Mesenchymal stem cell (in vitro differentiated cells and primary cell): Measurements from ENCODE around the gene PPP4R3B. TPM values are rescaled to one million over a fixed set of nuclear protein-coding genes. Genes with fewer than 3 reads are reported as not detected.

Experiments used
- DNase-seq: peaks from one replicate; pipeline ENCODE4 v3.0.0-alpha.2; 2013
- H2AFZ ChIP-seq: one replicate; pipeline ENCODE4 v1.6.1; 2013; ENCODE audit warnings: low read depth, mild to moderate bottlenecking, control low read depth, inconsistent platforms, low read length, moderate library complexity
- H2AK5ac ChIP-seq: 2 replicates; pipeline ENCODE4 v1.6.1; 2013; ENCODE audit warnings: low read length, moderate library complexity, mild to moderate bottlenecking, inconsistent platforms; ENCODE audit not compliant: severe bottlenecking
- H2BK120ac ChIP-seq: one replicate; pipeline ENCODE4 v1.6.1; 2013; ENCODE audit warnings: low read depth, mild to moderate bottlenecking, inconsistent platforms, low read length, moderate library complexity
- H2BK12ac ChIP-seq, 2 experiments: one replicate each; pipeline ENCODE4 v1.6.1; 2013; ENCODE audit warnings: inconsistent platforms in 2 of 2, low read length in 2 of 2, mild to moderate bottlenecking in 2 of 2, moderate library complexity in 2 of 2, control low read depth in 1 of 2
- H2BK15ac ChIP-seq: one replicate; pipeline ENCODE4 v1.6.1; 2013; ENCODE audit warnings: mild to moderate bottlenecking, low read depth, inconsistent platforms; ENCODE audit not compliant: poor library complexity, severe bottlenecking
- H2BK5ac ChIP-seq: 2 replicates; pipeline ENCODE4 v1.6.1; 2013; ENCODE audit warnings: low read depth, mild to moderate bottlenecking, low read length, control low read depth, inconsistent platforms; ENCODE audit not compliant: poor library complexity, severe bottlenecking
- H3K14ac ChIP-seq, 2 experiments: one replicate each; pipeline ENCODE4 v1.6.1; 2013; ENCODE audit warnings: inconsistent platforms in 2 of 2, low read length in 2 of 2, control low read depth in 1 of 2, mild to moderate bottlenecking in 1 of 2, moderate library complexity in 1 of 2
- H3K18ac ChIP-seq, 2 experiments: one replicate each; pipeline ENCODE4 v1.6.1; 2013; ENCODE audit warnings: inconsistent platforms in 2 of 2, low read length in 2 of 2, control low read depth in 1 of 2, low read depth in 1 of 2, mild to moderate bottlenecking in 1 of 2
- H3K23ac ChIP-seq, 2 experiments: one replicate each; pipeline ENCODE4 v1.6.1; 2013; ENCODE audit warnings: inconsistent platforms in 2 of 2, low read length in 2 of 2, mild to moderate bottlenecking in 2 of 2, moderate library complexity in 2 of 2, control low read depth in 1 of 2
- H3K27ac ChIP-seq: 2 replicates; pipeline ENCODE4 v1.5.1; 2013; ENCODE audit warnings: mild to moderate bottlenecking, moderate library complexity, low read length, control low read depth, inconsistent platforms; ENCODE audit not compliant: poor library complexity, severe bottlenecking
- H3K27me3 ChIP-seq, 2 experiments: 2 replicates each; pipeline versions ENCODE4 v1.6.1 to v1.7.0; 2013; ENCODE audit warnings: low read length in 2 of 2, mild to moderate bottlenecking in 2 of 2, moderate library complexity in 2 of 2, control low read depth in 1 of 2, inconsistent platforms in 1 of 2; ENCODE audit not compliant: control insufficient read depth in 1 of 2, insufficient read depth in 1 of 2
- H3K36me3 ChIP-seq, 2 experiments: 2 replicates each; pipeline versions ENCODE4 v1.6.1 to v1.7.0; 2013; ENCODE audit warnings: low read length in 2 of 2, control low read depth in 1 of 2, inconsistent platforms in 1 of 2, low read depth in 1 of 2, mild to moderate bottlenecking in 1 of 2; ENCODE audit not compliant: insufficient read depth in 2 of 2, control insufficient read depth in 1 of 2
- H3K4ac ChIP-seq, 2 experiments: one replicate each; pipeline ENCODE4 v1.6.1; 2013; ENCODE audit warnings: inconsistent platforms in 2 of 2, low read length in 2 of 2, mild to moderate bottlenecking in 2 of 2, moderate library complexity in 2 of 2, control low read depth in 1 of 2, low read depth in 1 of 2
- H3K4me1 ChIP-seq: 2 replicates; pipeline ENCODE4 v1.6.1; 2013; ENCODE audit warnings: low read depth, low read length, control low read depth; ENCODE audit not compliant: control insufficient read depth, insufficient read depth
- H3K4me2 ChIP-seq: 2 replicates; pipeline ENCODE4 v1.6.1; 2013; ENCODE audit warnings: low read length, mild to moderate bottlenecking, inconsistent platforms; ENCODE audit not compliant: poor library complexity, severe bottlenecking
- H3K4me3 ChIP-seq, 2 experiments: 2 replicates each; pipeline versions ENCODE4 v1.5.1 to v1.7.0; 2013; ENCODE audit warnings: low read length in 2 of 2, mild to moderate bottlenecking in 2 of 2, control low read depth in 1 of 2, low read depth in 1 of 2; ENCODE audit not compliant: insufficient read depth in 1 of 2
- H3K79me1 ChIP-seq: replicated peaks from 2 replicates; pipeline ENCODE4 v1.6.1; 2013; ENCODE audit warnings: mild to moderate bottlenecking, control low read depth, low read length, inconsistent platforms; ENCODE audit not compliant: poor library complexity, severe bottlenecking
- H3K9ac ChIP-seq: 2 replicates; pipeline ENCODE4 v1.7.0; 2013; ENCODE audit warnings: mild to moderate bottlenecking, low read length, moderate library complexity
- H3K9me3 ChIP-seq: 2 replicates; pipeline ENCODE4 v1.7.0; 2013; ENCODE audit warnings: mild to moderate bottlenecking, low read length; ENCODE audit not compliant: control insufficient read depth
- H4K8ac ChIP-seq: one replicate; pipeline ENCODE4 v1.6.1; 2013; ENCODE audit warnings: inconsistent platforms, mild to moderate bottlenecking, low read length, moderate library complexity
- H4K91ac ChIP-seq: one replicate; pipeline ENCODE4 v1.6.1; 2013; ENCODE audit warnings: mild to moderate bottlenecking, low read length, inconsistent platforms
- WGBS: methylation state at CpG from one replicate; pipeline ENCODE4 v1.1.7; 2013; ENCODE audit warnings: mixed read lengths; 5-methylcytosine and 5-hydroxymethylcytosine counted together
- polyA plus RNA-seq, 2 experiments: library from polyadenylated mRNA; stranded (reverse); fragments of 200-250 nt; gene quantifications; one replicate each; pipeline ENCODE4 v1.2.3, GENCODE V29; 2013

Gene PPP4R3B
- polyA plus RNA-seq (2013, experiment 1 of 2), result 21.6 TPM
- polyA plus RNA-seq (2013, experiment 2 of 2), result 22.2 TPM

- Histone ChIP-seq H3K4me1 (peaks cover 14% of the 10 kb centered on the region), H3K14ac (peak within 1 kb of the TSS in 1 of 2 experiments; percentile 97), H3K4me3 (peak within 1 kb of the TSS; percentile 98 to 99), H3K23ac (peak within 1 kb of the TSS; percentile 57 to 96), H3K36me3 (peaks cover 7 to 38% of the 10 kb centered on the region in 2 experiments), H2AFZ (peak within 1 kb of the TSS; percentile 93), H2AK5ac (no peak within 1 kb of the TSS), H3K27me3 (no peaks in the 10 kb centered on the region), H3K9me3 (no peaks in the 10 kb centered on the region), H2BK120ac (peak within 1 kb of the TSS; percentile 87), H3K18ac (peak within 1 kb of the TSS; percentile 97 to 100), H3K27ac (peak within 1 kb of the TSS; percentile 99), H3K79me1 (peaks cover 21% of the 10 kb centered on the region), H3K9ac (peak within 1 kb of the TSS; percentile 99), H2BK12ac (peak within 1 kb of the TSS; percentile 28 to 80), H4K91ac (peak within 1 kb of the TSS; percentile 100), H2BK5ac (peak within 1 kb of the TSS; percentile 90), H2BK15ac (peak within 1 kb of the TSS; percentile 36), H3K4me2 (peak within 1 kb of the TSS; percentile 71), H4K8ac (peak within 1 kb of the TSS; percentile 98), H3K4ac (peak within 1 kb of the TSS; percentile 93 to 98)
- peak; percentile 100 for DNase-seq
- WGBS, result under 1% methylated on average over 77 of the region's 82 CpGs
Measured at GRCh38 chr2:55617175-55618024, at the start of gene PPP4R3B. PPP4R3B (minus strand) TSS chr2:55617622; CDS start chr2:55617285, 337 bp downstream.

- Histone ChIP-seq H4K91ac (no peak overlapping the region), H3K18ac (no peak overlapping the region), H3K36me3 (peaks cover 3 to 57% of the 10 kb centered on the region in 2 experiments), H3K4me2 (no peak overlapping the region), H3K14ac (no peak overlapping the region), H2BK12ac (no peak overlapping the region), H3K9me3 (no peaks in the 10 kb centered on the region), H3K4me3 (no peak overlapping the region), H2AK5ac (no peak overlapping the region), H3K9ac (no peak overlapping the region), H3K4ac (no peak overlapping the region), H2BK120ac (no peak overlapping the region), H2BK5ac (no peak overlapping the region), H2BK15ac (no peak overlapping the region), H3K27me3 (no peaks in the 10 kb centered on the region), H3K79me1 (peaks cover 2% of the 10 kb centered on the region), H4K8ac (no peak overlapping the region), H2AFZ (no peak overlapping the region), H3K23ac (no peak overlapping the region), H3K4me1 (no peaks in the 10 kb centered on the region), H3K27ac (no peak overlapping the region)
- no CpG with 5 or more reads among the region's 2 CpGs for WGBS
- no peak for DNase-seq
Measured at GRCh38 chr2:55653255-55653654, 35.8 kb upstream of the PPP4R3B start.

GRCh38 chr2:55649211-55649610, 31.8 kb upstream of the PPP4R3B start:
- no peak overlapping the region for H3K9ac ChIP-seq
- H2BK120ac ChIP-seq, result no peak overlapping the region
- H3K14ac ChIP-seq, result no peak overlapping the region
- no peak overlapping the region for H3K4ac ChIP-seq
- no peak overlapping the region for H3K4me2 ChIP-seq
- H2AK5ac ChIP-seq, result no peak overlapping the region
- no peaks in the 10 kb centered on the region for H3K4me1 ChIP-seq
- no peak overlapping the region for H4K8ac ChIP-seq
- DNase-seq, result no peak
- no peak overlapping the region for H3K4me3 ChIP-seq
- no peak overlapping the region for H3K18ac ChIP-seq
- WGBS, result 88% methylated on average over 1 of the region's 1 CpG
- H3K23ac ChIP-seq, result no peak overlapping the region
- peaks cover 6 to 47% of the 10 kb centered on the region in 2 experiments for H3K36me3 ChIP-seq
- H4K91ac ChIP-seq, result no peak overlapping the region
- no peaks in the 10 kb centered on the region for H3K9me3 ChIP-seq
- no peak overlapping the region for H2BK5ac ChIP-seq
- H3K27me3 ChIP-seq, result no peaks in the 10 kb centered on the region
- no peak overlapping the region for H2BK12ac ChIP-seq
- H3K79me1 ChIP-seq, result no peaks in the 10 kb centered on the region
- no peak overlapping the region for H2AFZ ChIP-seq
- H3K27ac ChIP-seq, result no peak overlapping the region
- no peak overlapping the region for H2BK15ac ChIP-seq

GRCh38 chr2:55636831-55637230, 19.4 kb upstream of the PPP4R3B start:
- Histone ChIP-seq H4K8ac (no peak overlapping the region), H3K27ac (no peak overlapping the region), H2AK5ac (no peak overlapping the region), H3K4me1 (no peaks in the 10 kb centered on the region), H3K4me3 (no peak overlapping the region), H4K91ac (no peak overlapping the region), H2BK15ac (no peak overlapping the region), H3K14ac (no peak overlapping the region), H3K18ac (no peak overlapping the region), H2BK120ac (no peak overlapping the region), H2BK5ac (no peak overlapping the region), H3K9ac (no peak overlapping the region), H3K4me2 (no peak overlapping the region), H3K79me1 (no peaks in the 10 kb centered on the region), H2BK12ac (no peak overlapping the region), H3K9me3 (no peaks in the 10 kb centered on the region), H3K27me3 (no peaks in the 10 kb centered on the region), H2AFZ (no peak overlapping the region), H3K36me3 (peaks cover 4 to 71% of the 10 kb centered on the region in 2 experiments), H3K4ac (no peak overlapping the region), H3K23ac (no peak overlapping the region)
- 97% methylated on average over 3 of the region's 3 CpGs for WGBS
- no peak for DNase-seq
